Measurements from ENCODE around the gene NFYC. TPM values are rescaled to one million over a fixed set of nuclear protein-coding genes. Genes with fewer than 3 reads are reported as not detected.
A peak's percentile ranks its signal among the peaks of the same experiment; 100 is the strongest.

NFYC gene
- total RNA-seq, 1 donor from 2014 or later, result 49.7 TPM

DNA sequence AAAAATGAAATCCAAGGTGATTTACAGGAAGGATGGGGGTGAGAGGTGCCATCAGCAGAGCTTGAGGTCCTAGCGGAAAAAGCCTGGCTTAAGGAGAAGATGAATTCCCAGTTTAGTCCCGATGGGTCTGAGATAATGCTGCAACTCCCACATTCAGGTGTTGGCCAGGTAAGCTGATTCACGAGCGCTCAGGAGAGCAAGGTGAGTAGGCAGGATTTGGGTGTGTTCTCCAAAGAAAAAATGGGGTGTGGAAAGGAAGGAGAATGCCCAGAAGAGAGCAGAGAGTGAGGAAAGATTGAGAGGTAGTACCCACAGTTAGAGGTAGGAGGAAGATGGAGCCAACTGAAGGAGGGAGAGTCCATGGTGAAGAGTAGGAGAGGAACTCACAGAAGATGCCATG, 38.5 kb upstream of the NFYC start:
- Mint-ChIP-seq H3K27me3 (ENCODE audit: unreplicated experiment) (peaks cover 8% of the 10 kb centered on the region), H3K4me3 (ENCODE audit: unreplicated experiment) (no peak overlapping the region), H3K36me3 (ENCODE audit: low read depth, unreplicated experiment) (no peaks in the 10 kb centered on the region), H3K9me3 (ENCODE audit: unreplicated experiment) (no peaks in the 10 kb centered on the region), H3K27ac (ENCODE audit: unreplicated experiment) (no peak overlapping the region), H3K4me1 (ENCODE audit: unreplicated experiment) (peaks cover 16% of the 10 kb centered on the region)
- TF ChIP-seq, protein P1, sequence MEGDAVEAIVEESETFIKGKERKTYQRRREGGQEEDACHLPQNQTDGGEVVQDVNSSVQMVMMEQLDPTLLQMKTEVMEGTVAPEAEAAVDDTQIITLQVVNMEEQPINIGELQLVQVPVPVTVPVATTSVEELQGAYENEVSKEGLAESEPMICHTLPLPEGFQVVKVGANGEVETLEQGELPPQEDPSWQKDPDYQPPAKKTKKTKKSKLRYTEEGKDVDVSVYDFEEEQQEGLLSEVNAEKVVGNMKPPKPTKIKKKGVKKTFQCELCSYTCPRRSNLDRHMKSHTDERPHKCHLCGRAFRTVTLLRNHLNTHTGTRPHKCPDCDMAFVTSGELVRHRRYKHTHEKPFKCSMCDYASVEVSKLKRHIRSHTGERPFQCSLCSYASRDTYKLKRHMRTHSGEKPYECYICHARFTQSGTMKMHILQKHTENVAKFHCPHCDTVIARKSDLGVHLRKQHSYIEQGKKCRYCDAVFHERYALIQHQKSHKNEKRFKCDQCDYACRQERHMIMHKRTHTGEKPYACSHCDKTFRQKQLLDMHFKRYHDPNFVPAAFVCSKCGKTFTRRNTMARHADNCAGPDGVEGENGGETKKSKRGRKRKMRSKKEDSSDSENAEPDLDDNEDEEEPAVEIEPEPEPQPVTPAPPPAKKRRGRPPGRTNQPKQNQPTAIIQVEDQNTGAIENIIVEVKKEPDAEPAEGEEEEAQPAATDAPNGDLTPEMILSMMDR (IDR thresholded peaks at IDR 0.05; ENCODE audit: unreplicated experiment), result no peak
- no peak for DNase-seq (ENCODE audit: low spot score)

DNA sequence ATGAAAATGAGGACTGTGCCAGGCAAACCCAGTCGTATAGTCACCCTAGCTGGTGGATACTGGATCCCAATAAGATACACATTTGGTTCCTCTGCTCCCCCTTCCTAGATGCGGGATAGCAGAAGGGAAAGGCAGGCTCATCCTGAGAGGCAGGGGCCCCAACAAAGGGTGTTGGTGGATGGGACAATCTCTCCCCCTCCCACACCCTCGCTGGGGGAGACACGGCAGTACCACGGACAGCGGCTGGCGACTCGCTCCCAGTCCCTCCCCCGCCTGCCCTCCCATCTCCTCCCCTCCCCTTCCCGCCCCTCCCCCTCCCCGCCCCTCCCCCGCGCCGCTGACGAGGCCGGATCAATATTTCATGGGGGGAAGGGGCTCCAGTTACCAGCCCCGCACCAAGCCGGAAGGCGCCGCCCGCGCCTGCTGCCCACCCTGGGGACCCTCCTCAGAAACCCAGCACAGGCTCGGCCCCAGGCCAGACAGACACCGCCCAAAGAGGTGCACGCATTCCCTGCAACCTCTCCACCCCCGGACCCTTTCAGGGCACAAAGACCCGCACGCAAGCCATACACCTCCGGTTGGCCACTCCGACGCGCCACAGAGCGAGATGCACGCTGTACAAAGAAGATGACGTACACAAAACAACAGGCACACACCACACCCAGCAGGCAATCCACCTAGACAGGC, 37.5 kb upstream of the NFYC start:
- Mint-ChIP-seq H3K27me3 (ENCODE audit: unreplicated experiment) (peaks cover 8% of the 10 kb centered on the region), H3K4me3 (ENCODE audit: unreplicated experiment) (peak overlapping the region; percentile 42), H3K4me1 (ENCODE audit: unreplicated experiment) (peaks cover 15% of the 10 kb centered on the region), H3K9me3 (ENCODE audit: unreplicated experiment) (no peaks in the 10 kb centered on the region), H3K36me3 (ENCODE audit: low read depth, unreplicated experiment) (no peaks in the 10 kb centered on the region), H3K27ac (ENCODE audit: unreplicated experiment) (no peak overlapping the region)
- TF ChIP-seq, protein P1 (IDR thresholded peaks at IDR 0.05; ENCODE audit: unreplicated experiment), result no peak
- DNase-seq (ENCODE audit: low spot score), result peak; percentile 55

DNA sequence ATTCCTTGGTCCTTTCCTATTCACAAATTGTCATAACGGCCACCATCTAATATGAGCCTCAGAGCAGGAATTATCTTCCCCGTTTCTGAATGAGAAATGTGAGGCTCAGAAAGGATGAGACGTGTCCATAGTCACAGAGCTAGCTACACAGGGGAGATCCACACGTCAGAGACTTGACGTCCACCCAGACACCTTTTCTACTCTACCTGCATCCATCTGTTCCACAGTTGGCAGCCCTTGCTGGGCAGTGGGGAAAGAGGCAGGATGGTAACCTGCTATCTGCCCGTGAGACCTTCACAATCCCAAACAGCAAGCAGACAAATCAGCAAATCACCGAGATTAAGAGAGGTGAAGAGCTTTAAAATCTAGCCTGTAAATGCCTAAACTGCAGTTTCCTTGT, 34.5 kb upstream of the NFYC start:
- H3K36me3 Mint-ChIP-seq (ENCODE audit: low read depth, unreplicated experiment), result no peaks in the 10 kb centered on the region
- no peak overlapping the region for H3K27ac Mint-ChIP-seq (ENCODE audit: unreplicated experiment)

DNA sequence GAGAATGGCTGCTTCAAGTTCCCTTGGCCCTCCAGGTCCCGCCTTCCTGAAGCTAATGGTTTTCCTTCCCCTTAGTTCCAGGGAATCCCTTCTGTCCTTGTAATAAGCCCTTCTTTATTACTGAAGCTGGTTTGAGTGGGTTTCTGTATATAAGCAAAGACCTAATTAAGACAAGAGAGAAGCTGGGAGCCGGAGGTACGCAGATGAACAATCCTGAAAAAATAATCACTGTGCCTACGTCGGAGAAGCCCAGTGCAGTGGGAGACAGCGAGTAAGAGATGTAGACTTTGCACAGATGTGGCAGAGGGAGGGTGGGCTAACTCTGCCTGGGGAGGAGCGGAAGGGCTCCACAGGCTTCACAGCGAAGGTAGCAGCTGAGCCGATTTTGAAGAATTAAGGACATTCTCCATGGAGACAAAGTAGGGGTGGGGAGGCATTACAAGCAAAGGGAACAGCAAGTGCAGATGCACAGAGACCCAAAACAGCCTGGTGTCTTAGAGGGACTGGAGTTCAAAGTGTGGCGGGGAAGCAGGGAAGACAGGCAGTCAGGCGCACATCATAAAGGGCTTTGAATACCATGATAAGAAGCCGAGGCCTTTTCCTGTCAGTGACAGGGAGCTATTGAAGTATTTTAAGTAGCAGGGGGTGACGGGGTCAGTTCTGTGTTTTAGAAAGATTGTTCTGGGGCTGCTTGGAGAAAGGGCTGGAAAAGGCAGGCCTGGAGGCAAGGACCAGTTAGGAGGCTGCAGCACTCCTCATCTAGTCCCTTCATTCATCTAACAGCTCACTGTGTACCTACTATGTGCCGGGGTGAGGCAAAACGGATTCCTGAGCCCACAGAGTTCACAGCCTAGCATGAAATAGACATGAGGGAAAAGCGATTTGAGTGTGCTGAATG, 32.5 kb upstream of the NFYC start:
- no peak for DNase-seq (ENCODE audit: low spot score)
- Mint-ChIP-seq H3K4me3 (ENCODE audit: unreplicated experiment) (no peak overlapping the region), H3K9me3 (ENCODE audit: unreplicated experiment) (no peaks in the 10 kb centered on the region), H3K4me1 (ENCODE audit: unreplicated experiment) (peaks cover 7% of the 10 kb centered on the region), H3K27ac (ENCODE audit: unreplicated experiment) (no peak overlapping the region), H3K27me3 (ENCODE audit: unreplicated experiment) (peaks cover 12% of the 10 kb centered on the region), H3K36me3 (ENCODE audit: low read depth, unreplicated experiment) (no peaks in the 10 kb centered on the region)
- TF ChIP-seq, protein P1 (IDR thresholded peaks at IDR 0.05; ENCODE audit: unreplicated experiment), result no peak

More for the DNA sequence above, 34.5 kb upstream of the NFYC start:
- no peak for DNase-seq (ENCODE audit: low spot score)
- no peaks in the 10 kb centered on the region for H3K9me3 Mint-ChIP-seq (ENCODE audit: unreplicated experiment)
- TF ChIP-seq, protein P1 (IDR thresholded peaks at IDR 0.05; ENCODE audit: unreplicated experiment), result no peak
- peaks cover 7% of the 10 kb centered on the region for H3K4me1 Mint-ChIP-seq (ENCODE audit: unreplicated experiment)
- no peak overlapping the region for H3K4me3 Mint-ChIP-seq (ENCODE audit: unreplicated experiment)
- H3K27me3 Mint-ChIP-seq (ENCODE audit: unreplicated experiment), result peaks cover 9% of the 10 kb centered on the region

DNA sequence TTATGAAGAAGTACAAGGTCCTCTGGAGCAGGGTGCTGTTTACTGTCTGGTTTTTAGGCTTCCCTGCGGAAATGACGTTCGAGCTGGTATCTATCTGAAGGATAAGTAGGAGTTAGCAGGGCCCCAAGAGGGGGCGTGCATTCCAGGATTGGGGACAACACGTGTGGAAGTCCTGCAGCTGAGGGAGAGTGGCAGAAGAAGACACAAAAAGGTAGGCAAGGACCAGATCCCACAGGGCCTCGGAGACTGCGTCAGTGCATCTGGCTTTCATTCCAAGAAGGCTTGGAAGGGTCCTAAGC, 31.9 kb upstream of the NFYC start:
- no peaks in the 10 kb centered on the region for H3K36me3 Mint-ChIP-seq (ENCODE audit: low read depth, unreplicated experiment)
- H3K4me3 Mint-ChIP-seq (ENCODE audit: unreplicated experiment), result no peak overlapping the region
- H3K27me3 Mint-ChIP-seq (ENCODE audit: unreplicated experiment), result peaks cover 12% of the 10 kb centered on the region
- H3K27ac Mint-ChIP-seq (ENCODE audit: unreplicated experiment), result no peak overlapping the region
- H3K9me3 Mint-ChIP-seq (ENCODE audit: unreplicated experiment), result no peaks in the 10 kb centered on the region
- TF ChIP-seq, protein P1 (IDR thresholded peaks at IDR 0.05; ENCODE audit: unreplicated experiment), result no peak
- DNase-seq (ENCODE audit: low spot score), result no peak
- H3K4me1 Mint-ChIP-seq (ENCODE audit: unreplicated experiment), result peaks cover 2% of the 10 kb centered on the region

Measured in endothelial cell (in vitro differentiated cells).